AG08396 (cell line): ENCODE results near the gene HS3ST4.

ENCODE experiments used
- DNase-seq: peaks from one replicate; pipeline ENCODE4 v3.0.0; 2012; ENCODE audit warnings: low spot score, mixed read lengths

HS3ST4 gene

GRCh38 chr16:26108836-26109505, 417.2 kb downstream of the HS3ST4 start:
- no peak for DNase-seq

GRCh38 chr16:26111900-26112299, 420.1 kb downstream of the HS3ST4 start:
- DNase-seq = no peak

- no peak for DNase-seq
Observed at GRCh38 chr16:26118575-26118974, 426.8 kb downstream of the HS3ST4 start.

- DNase-seq = no peak
Observed at GRCh38 chr16:26120729-26121128, 429.0 kb downstream of the HS3ST4 start.

- no peak for DNase-seq
Observed at GRCh38 chr16:26128296-26128695, 436.5 kb downstream of the HS3ST4 start.

GRCh38 chr16:26129997-26130396, 438.2 kb downstream of the HS3ST4 start:
- no peak for DNase-seq

- no peak for DNase-seq
Observed at GRCh38 chr16:26133416-26134093, 441.8 kb downstream of the HS3ST4 start.

GRCh38 chr16:26134588-26134987, 442.8 kb downstream of the HS3ST4 start:
- DNase-seq = no peak

- DNase-seq = no peak
Observed at GRCh38 chr16:26137956-26138355, 446.2 kb downstream of the HS3ST4 start.

- DNase-seq = no peak
Observed at GRCh38 chr16:26139091-26139490, 447.3 kb downstream of the HS3ST4 start.

- no peak for DNase-seq
Observed at GRCh38 chr16:26139884-26140283, 448.1 kb downstream of the HS3ST4 start.

- no peak for DNase-seq
Observed at GRCh38 chr16:26149364-26150190, 457.8 kb downstream of the HS3ST4 start.

- DNase-seq = no peak
Observed at GRCh38 chr16:26155221-26155620, 463.5 kb downstream of the HS3ST4 start.

- no peak for DNase-seq
Observed at GRCh38 chr16:26157319-26157718, 465.6 kb downstream of the HS3ST4 start.

- DNase-seq = no peak
Observed at GRCh38 chr16:26158142-26158759, 466.5 kb downstream of the HS3ST4 start.

- no peak for DNase-seq
Observed at GRCh38 chr16:26161461-26162180, 469.9 kb downstream of the HS3ST4 start.

- DNase-seq = no peak
Observed at GRCh38 chr16:26169473-26169872, 477.7 kb downstream of the HS3ST4 start.

GRCh38 chr16:26175944-26176343, 484.2 kb downstream of the HS3ST4 start:
- no peak for DNase-seq

- DNase-seq = no peak
Observed at GRCh38 chr16:26177438-26177837, 485.7 kb downstream of the HS3ST4 start.

GRCh38 chr16:26178298-26178697, 486.5 kb downstream of the HS3ST4 start:
- DNase-seq = no peak

GRCh38 chr16:26186091-26186615, 494.4 kb downstream of the HS3ST4 start:
- no peak for DNase-seq
